Coronary artery (tissue), 2 donors: ENCODE data around the gene DCTN4.

Source experiments
- DNase-seq: peaks from one replicate; pipeline ENCODE4 v3.0.0-alpha.2; 2017; ENCODE audit warnings: low spot score
- H3K27ac ChIP-seq, 2 donors: fragments of 200-600 bp; sonication (generic); one replicate each; pipeline ENCODE4 v1.5.1; 2016 to 2019
- H3K4me3 ChIP-seq: fragments of 200-600 bp; sonication (generic); 2 replicates; pipeline ENCODE4 v1.5.1; 2016; ENCODE audit warnings: mild to moderate bottlenecking, moderate library complexity
- TF ChIP-seq, protein P1 (sequence below): fragments of 200-600 bp; sonication (generic); IDR thresholded peaks from one replicate; pipeline ENCODE4 v1.5.1; 2019; ENCODE audit warnings: antibody characterized with exemption

Gene DCTN4

DNA sequence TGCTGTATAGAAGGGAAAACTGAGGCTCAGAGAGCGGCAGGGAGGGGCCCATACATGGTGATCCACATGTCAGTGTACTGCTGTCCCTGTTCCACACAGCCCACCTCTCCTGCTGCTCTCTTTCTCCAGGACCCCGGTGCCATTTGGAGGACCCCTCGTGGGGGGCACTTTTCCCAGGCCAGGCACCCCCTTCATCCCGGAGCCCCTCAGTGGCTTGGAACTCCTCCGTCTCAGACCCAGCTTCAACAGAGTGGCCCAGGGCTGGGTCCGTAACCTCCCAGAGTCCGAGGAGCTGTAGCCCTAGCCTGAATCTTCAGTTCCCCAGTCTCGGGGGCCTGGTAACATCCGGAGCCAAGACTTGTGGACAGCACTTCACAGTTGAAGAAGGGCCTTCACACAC lies 82.2 kb downstream of the DCTN4 start:
- Histone ChIP-seq H3K27ac (no peak overlapping the region), H3K4me3 (no peak overlapping the region)
- TF ChIP-seq, protein P1, sequence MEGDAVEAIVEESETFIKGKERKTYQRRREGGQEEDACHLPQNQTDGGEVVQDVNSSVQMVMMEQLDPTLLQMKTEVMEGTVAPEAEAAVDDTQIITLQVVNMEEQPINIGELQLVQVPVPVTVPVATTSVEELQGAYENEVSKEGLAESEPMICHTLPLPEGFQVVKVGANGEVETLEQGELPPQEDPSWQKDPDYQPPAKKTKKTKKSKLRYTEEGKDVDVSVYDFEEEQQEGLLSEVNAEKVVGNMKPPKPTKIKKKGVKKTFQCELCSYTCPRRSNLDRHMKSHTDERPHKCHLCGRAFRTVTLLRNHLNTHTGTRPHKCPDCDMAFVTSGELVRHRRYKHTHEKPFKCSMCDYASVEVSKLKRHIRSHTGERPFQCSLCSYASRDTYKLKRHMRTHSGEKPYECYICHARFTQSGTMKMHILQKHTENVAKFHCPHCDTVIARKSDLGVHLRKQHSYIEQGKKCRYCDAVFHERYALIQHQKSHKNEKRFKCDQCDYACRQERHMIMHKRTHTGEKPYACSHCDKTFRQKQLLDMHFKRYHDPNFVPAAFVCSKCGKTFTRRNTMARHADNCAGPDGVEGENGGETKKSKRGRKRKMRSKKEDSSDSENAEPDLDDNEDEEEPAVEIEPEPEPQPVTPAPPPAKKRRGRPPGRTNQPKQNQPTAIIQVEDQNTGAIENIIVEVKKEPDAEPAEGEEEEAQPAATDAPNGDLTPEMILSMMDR, result no peak
- DNase-seq, result no peak

DNA sequence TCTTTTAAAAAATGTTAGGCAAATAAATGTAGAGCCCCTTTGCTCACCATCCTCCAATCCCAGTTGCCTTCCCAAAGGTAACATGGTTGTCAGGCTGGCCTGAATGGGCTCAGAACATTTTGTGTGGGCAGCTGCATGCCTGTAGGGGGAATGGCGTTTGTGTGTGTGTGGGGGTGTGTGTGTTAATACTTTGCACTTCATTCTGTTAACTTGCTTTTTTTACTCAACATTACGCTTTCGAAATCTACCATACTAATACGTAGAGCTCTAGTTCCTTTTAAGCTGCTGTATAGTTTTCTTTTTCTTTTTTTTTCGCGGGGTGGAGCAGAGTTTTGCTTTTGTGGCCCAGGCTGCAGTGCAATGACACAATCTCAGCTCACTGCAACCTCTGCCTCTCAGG lies 83.7 kb downstream of the DCTN4 start:
- H3K27ac ChIP-seq, result peak overlapping the region; percentile 74 to 78
- no peak for DNase-seq
- TF ChIP-seq, protein P1, result no peak
- no peak overlapping the region for H3K4me3 ChIP-seq

DNA sequence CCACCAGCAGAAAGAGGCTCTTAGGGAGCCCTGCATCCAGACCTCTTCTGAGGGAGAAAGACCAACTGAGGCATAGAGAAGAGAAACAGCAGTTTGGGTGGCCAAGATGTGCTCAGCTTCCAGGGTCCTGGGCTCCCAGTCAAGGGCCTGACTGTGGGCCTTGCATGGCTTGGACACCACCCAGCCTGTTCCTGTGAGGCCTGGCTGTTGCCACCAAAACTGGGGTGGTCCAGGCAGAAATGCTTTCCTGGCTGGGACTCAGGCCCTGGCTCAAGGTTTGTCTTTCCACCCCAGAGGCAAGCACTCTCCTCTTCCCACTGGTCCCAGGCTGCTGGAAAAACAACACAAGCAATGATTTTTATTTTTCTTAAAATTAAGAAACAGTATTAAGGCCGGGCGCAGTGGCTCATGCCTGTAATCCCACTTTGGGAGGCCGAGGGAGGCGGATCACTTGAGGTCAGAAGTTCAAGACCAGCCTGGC lies 84.4 kb downstream of the DCTN4 start:
- TF ChIP-seq, protein P1, result no peak
- peak overlapping the region; percentile 15 for H3K4me3 ChIP-seq
- peak overlapping the region; percentile 74 to 78 for H3K27ac ChIP-seq
- DNase-seq, result no peak

DNA sequence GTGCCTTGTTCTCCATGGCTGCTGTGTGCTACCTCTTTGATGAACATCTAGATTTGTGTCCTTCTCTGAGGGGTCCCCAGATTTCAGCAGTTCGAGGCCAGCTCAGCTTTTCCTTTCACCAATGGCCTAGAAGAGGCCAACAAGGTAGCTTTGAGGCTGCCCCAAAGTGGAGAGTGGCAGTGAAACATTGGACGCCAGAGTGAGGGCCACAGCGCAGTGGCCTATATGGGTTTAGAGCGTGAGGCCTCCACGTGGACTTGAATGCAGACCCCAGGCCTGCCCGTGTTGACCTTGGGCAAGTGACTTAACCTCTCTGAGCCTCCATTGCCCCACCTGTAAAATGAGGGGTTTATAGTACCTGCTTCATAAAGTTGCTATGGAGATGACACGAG lies 85.9 kb downstream of the DCTN4 start:
- H3K4me3 ChIP-seq, result peak overlapping the region; percentile 85
- TF ChIP-seq, protein P1, result no peak
- H3K27ac ChIP-seq, result peak overlapping the region in 1 of 2 donors; percentile 78
- no peak for DNase-seq

DNA sequence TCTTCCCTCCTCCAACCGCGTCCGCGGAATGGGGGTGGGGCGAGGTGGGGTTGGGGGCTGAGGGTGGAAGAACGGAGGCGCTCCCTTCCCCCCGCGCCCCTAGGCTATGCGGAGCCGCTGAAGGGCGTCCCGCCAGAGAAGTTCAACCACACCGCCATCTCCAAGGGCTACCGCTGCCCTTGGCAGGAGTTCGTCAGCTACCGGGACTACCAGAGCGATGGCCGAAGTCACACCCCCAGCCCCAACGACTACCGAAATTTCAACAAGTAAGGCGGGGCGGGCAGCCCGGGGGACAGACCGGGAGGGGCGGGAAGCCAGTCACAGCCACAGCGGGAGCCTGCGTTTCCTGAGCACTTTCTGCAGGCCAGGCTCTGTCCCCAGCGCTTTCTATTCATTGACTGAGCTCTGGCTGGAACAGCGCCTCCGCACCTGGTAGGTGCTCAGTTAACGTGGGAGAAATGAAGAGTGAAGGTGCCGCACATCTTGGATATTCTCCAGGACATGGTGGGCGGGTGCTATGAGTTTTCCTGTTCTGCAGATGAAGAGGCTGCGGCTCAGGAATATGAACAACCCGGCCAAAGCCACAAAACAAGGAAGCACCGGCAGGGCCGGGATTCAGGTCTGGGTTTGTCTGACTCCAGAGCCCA lies 86.5 kb downstream of the DCTN4 start:
- DNase-seq, result no peak
- peak overlapping the region; percentile 85 for H3K4me3 ChIP-seq
- TF ChIP-seq, protein P1, result no peak
- H3K27ac ChIP-seq, result peak overlapping the region; percentile 56 to 78

DNA sequence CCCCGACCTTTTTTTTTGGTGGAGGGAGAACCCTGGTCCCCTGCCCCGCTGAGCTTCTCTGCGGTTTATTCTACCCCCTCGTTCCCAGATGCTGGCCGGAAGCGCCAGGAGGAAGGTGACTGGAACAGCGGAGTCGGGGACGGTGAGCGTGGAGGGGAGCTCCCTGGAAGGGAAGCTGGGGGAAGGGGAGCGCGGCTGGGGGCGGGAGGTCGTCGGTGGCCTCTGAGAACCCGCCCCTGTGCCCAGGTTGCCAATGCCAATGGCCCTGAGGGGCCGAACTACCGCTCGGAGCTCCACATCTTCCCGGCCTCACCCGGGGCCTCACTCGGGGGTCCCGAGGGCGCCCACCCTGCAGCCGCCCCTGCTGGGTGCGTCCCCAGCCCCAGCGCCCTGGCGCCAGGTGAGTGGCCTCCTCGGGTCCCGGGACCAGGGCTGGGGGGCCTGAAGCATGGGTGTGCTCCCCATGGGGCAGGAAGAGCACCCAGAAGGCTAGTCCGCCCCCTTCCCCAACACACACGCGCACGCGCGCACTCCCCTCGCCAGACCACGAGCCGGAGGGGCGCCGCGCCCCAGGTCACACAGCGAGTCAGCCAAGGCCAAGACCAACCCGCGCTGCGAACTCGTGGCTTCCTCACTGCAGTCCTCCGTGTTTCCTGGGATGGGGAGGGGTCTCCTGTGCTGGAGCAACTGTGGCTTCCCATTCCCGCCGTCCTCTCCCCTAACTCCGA lies 87.1 kb downstream of the DCTN4 start:
- H3K27ac ChIP-seq, result peak overlapping the region; percentile 56 to 78
- DNase-seq, result no peak
- TF ChIP-seq, protein P1, result no peak
- peak overlapping the region; percentile 85 for H3K4me3 ChIP-seq

DNA sequence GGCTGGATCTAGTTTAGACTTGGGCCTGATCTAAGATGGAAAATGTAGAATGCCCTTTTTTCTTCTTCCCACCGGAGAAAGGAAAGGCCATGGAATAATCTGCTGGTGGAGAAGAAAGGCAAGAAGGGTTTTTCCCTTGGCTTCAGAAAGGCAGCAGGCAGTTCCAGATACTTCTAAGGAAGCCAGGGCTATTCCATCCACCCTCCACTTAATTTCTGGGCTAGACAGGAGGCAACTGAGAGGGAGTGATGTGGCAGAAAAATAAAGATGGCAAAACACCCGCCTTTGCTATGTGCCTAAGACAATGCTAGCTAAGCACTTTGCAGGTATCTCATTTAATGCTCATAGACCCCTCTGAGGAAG lies 87.9 kb downstream of the DCTN4 start:
- no peak for DNase-seq
- Histone ChIP-seq H3K4me3 (peak overlapping the region; percentile 85), H3K27ac (peak overlapping the region in 1 of 2 donors; percentile 78)
- TF ChIP-seq, protein P1, result no peak
